HG02840 (cell line): ENCODE results near the gene PRKG1.

Source experiments
- ATAC-seq: cut with Tn5 transposase; IDR thresholded peaks from one replicate; pipeline ENCODE4 v1.9.1; 2021; ENCODE audit warnings: mild to moderate bottlenecking, moderate library complexity, moderate number of reproducible peaks; ENCODE audit not compliant: unreplicated experiment, low FRiP score

The PRKG1 gene

GRCh38 chr10:52335665-52336064 lies 1261.4 kb downstream of the PRKG1 start:
- ATAC-seq: no peak

GRCh38 chr10:52337225-52337624 lies 1262.9 kb downstream of the PRKG1 start:
- ATAC-seq: no peak

- ATAC-seq: no peak
Observed at GRCh38 chr10:52343439-52343838, 1269.2 kb downstream of the PRKG1 start.

- ATAC-seq: no peak
Observed at GRCh38 chr10:52346394-52347326, 1272.4 kb downstream of the PRKG1 start.

GRCh38 chr10:52347327-52347667 lies 1273.0 kb downstream of the PRKG1 start:
- ATAC-seq: no peak
